Neural cell (in vitro differentiated cells): Measurements from ENCODE around the gene PHLDB1. TPM values are rescaled to one million over a fixed set of nuclear protein-coding genes. Genes with fewer than 3 reads are reported as not detected.

Experiments used
- H2AFZ ChIP-seq: fragments of 200-600, 300-800 bp; sonication (generic), shearing (Covaris generic); 2 replicates; pipeline ENCODE4 v1.6.0; 2014; ENCODE audit warnings: low read depth, mild to moderate bottlenecking, antibody characterized with exemption, low read length, moderate library complexity
- H3F3A ChIP-seq: fragments of 200-600 bp; shearing (Covaris generic); 2 replicates; pipeline ENCODE4 v1.6.1; 2016; ENCODE audit warnings: mild to moderate bottlenecking, moderate library complexity, mixed read lengths, antibody characterized with exemption, low read length; ENCODE audit not compliant: insufficient read depth, poor library complexity, severe bottlenecking
- H3K27ac ChIP-seq: fragments of 200-600, 300-800 bp; sonication (generic), shearing (Covaris generic); 2 replicates; pipeline ENCODE4 v1.5.1; 2014; ENCODE audit warnings: mild to moderate bottlenecking, low read length, moderate library complexity
- H3K27me3 ChIP-seq: fragments of 300-800, 200-600 bp; sonication (generic), shearing (Covaris generic); 2 replicates; pipeline ENCODE4 v1.6.0; 2014; ENCODE audit warnings: mild to moderate bottlenecking, low read depth, low read length, moderate library complexity; ENCODE audit not compliant: insufficient read depth
- H3K36me3 ChIP-seq: fragments of 300-800, 200-600 bp; sonication (generic), shearing (Covaris generic); 2 replicates; pipeline ENCODE4 v1.5.1; 2014; ENCODE audit warnings: mild to moderate bottlenecking, antibody characterized with exemption, low read length, moderate library complexity; ENCODE audit not compliant: insufficient read depth
- H3K4me2 ChIP-seq: fragments of 300-800, 200-600 bp; sonication (generic), shearing (Covaris generic); 2 replicates; pipeline ENCODE4 v1.6.0; 2014; ENCODE audit warnings: mild to moderate bottlenecking, low read length
- H3K4me3 ChIP-seq: fragments of 300-800, 200-600 bp; sonication (generic), shearing (Covaris generic); 2 replicates; pipeline ENCODE4 v1.5.1; 2014; ENCODE audit warnings: mild to moderate bottlenecking, low read length, moderate library complexity
- H3K79me2 ChIP-seq: fragments of 200-600 bp; shearing (Covaris generic); replicated peaks from 2 replicates; pipeline ENCODE4 v1.6.0; 2014; ENCODE audit warnings: mild to moderate bottlenecking, low read length, moderate library complexity; ENCODE audit not compliant: insufficient read depth
- H3K9ac ChIP-seq: fragments of 300-800, 200-600 bp; sonication (generic), shearing (Covaris generic); 2 replicates; pipeline ENCODE4 v1.6.1; 2016; ENCODE audit warnings: mild to moderate bottlenecking, low read length, mixed read lengths
- H3K9me2 ChIP-seq: fragments of 200-600 bp; shearing (Covaris generic); 2 replicates; pipeline ENCODE4 v1.6.1; 2016; ENCODE audit warnings: mild to moderate bottlenecking, low read length, mixed read lengths; ENCODE audit not compliant: insufficient read depth
- H3K9me3 ChIP-seq: fragments of 200-600, 300-800 bp; sonication (generic), shearing (Covaris generic); 2 replicates; pipeline ENCODE4 v1.6.1; 2016; ENCODE audit warnings: mild to moderate bottlenecking, mixed run types, low read length, moderate library complexity, mixed read lengths
- H4K20me1 ChIP-seq: fragments of 200-600 bp; shearing (Covaris generic); 2 replicates; pipeline ENCODE4 v1.6.1; 2016; ENCODE audit warnings: mild to moderate bottlenecking, mixed run types; ENCODE audit not compliant: insufficient read depth
- EP300 ChIP-seq: fragments of 450-650 bp; conservative IDR thresholded peaks from 2 replicates; pipeline ENCODE4 v1.6.1; 2014; ENCODE audit warnings: antibody characterized with exemption, mild to moderate bottlenecking, moderate library complexity; ENCODE audit not compliant: poor library complexity, severe bottlenecking
- EZH2 ChIP-seq: fragments of 200-600, 300-800 bp; shearing (Covaris generic), sonication (generic); IDR thresholded peaks from 2 replicates; pipeline ENCODE4 v1.6.1; 2014; ENCODE audit warnings: antibody characterized with exemption, low read length, borderline replicate concordance, mild to moderate bottlenecking; ENCODE audit not compliant: insufficient read depth, poor library complexity, severe bottlenecking
- MXI1 ChIP-seq: fragments of 450-650 bp; conservative IDR thresholded peaks from 2 replicates; pipeline ENCODE4 v1.6.1; 2014; ENCODE audit warnings: antibody characterized with exemption, mild to moderate bottlenecking; ENCODE audit not compliant: poor library complexity, severe bottlenecking
- POLR2AphosphoS5 ChIP-seq: IDR thresholded peaks from 2 replicates; pipeline ENCODE4 v1.6.1; 2012
- RAD21 ChIP-seq: fragments of 450-650 bp; conservative IDR thresholded peaks from 2 replicates; pipeline ENCODE4 v1.6.1; 2014; ENCODE audit warnings: antibody characterized with exemption, mild to moderate bottlenecking, moderate library complexity
- REST ChIP-seq: IDR thresholded peaks from 2 replicates; pipeline ENCODE4 v1.6.1; 2012; ENCODE audit warnings: borderline replicate concordance
- SMC3 ChIP-seq: fragments of 450-650 bp; conservative IDR thresholded peaks from 2 replicates; pipeline ENCODE4 v1.6.1; 2014; ENCODE audit warnings: antibody characterized with exemption, mild to moderate bottlenecking, moderate library complexity; ENCODE audit not compliant: poor library complexity
- TAF1 ChIP-seq: IDR thresholded peaks from 2 replicates; pipeline ENCODE4 v1.6.1; 2012; ENCODE audit warnings: low read depth
- polyA plus RNA-seq: library from polyadenylated mRNA; depleted of rRNA; stranded (reverse); fragments of >200 nt; gene quantifications from 2 replicates; pipeline ENCODE4 v1.2.3, GENCODE V29; 2014
- TF ChIP-seq, protein P1 (sequence below): fragments of 450-650 bp; IDR thresholded peaks from 2 replicates; pipeline ENCODE4 v1.5.1; 2014; ENCODE audit warnings: antibody characterized with exemption, mild to moderate bottlenecking, moderate library complexity; ENCODE audit not compliant: poor library complexity, severe bottlenecking

Gene PHLDB1
- polyA plus RNA-seq, 1 donor from 2014 or later: 114 TPM

DNA sequence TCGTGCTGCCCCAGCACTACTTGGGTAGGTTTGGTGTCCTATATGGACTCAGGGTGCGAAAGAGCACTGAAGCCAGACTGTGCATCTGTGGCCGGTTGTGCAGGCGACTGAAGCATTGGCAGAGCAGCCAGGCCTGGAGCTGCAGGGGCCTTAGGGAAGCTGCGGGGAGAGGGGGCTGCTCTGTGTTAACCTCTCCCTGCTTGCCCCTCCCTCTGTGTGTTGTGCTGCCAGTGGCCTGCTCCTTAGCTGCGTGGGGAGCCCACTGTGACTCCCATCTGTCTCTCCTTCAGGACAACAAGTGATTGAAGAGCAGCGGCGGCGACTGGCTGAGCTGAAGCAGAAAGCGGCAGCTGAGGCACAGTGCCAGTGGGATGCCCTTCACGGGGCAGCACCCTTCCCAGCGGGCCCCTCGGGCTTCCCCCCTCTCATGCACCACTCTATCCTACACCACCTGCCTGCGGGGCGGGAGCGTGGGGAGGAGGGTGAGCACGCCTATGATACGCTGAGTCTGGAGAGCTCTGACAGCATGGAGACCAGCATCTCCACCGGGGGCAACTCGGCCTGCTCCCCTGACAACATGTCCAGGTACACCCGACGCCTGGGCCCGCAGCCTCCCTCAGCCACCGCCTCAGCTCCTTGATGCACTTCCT is 37.8 kb downstream of the PHLDB1 start:
- Histone ChIP-seq H3K9me2 (no peaks in the 10 kb centered on the region), H4K20me1 (no peaks in the 10 kb centered on the region), H3F3A (no peaks in the 10 kb centered on the region), H3K27ac (no peak overlapping the region), H3K4me2 (no peak overlapping the region), H3K79me2 (no peaks in the 10 kb centered on the region), H3K9me3 (no peaks in the 10 kb centered on the region), H3K27me3 (no peaks in the 10 kb centered on the region), H3K4me3 (no peak overlapping the region), H2AFZ (no peak overlapping the region), H3K36me3 (peaks cover 14% of the 10 kb centered on the region), H3K9ac (no peak overlapping the region)
- TF ChIP-seq SMC3: no peak
- TF ChIP-seq TAF1: no peak
- no peak for TF ChIP-seq EZH2
- no peak for TF ChIP-seq REST
- no peak for TF ChIP-seq POLR2AphosphoS5
- TF ChIP-seq, protein P1, sequence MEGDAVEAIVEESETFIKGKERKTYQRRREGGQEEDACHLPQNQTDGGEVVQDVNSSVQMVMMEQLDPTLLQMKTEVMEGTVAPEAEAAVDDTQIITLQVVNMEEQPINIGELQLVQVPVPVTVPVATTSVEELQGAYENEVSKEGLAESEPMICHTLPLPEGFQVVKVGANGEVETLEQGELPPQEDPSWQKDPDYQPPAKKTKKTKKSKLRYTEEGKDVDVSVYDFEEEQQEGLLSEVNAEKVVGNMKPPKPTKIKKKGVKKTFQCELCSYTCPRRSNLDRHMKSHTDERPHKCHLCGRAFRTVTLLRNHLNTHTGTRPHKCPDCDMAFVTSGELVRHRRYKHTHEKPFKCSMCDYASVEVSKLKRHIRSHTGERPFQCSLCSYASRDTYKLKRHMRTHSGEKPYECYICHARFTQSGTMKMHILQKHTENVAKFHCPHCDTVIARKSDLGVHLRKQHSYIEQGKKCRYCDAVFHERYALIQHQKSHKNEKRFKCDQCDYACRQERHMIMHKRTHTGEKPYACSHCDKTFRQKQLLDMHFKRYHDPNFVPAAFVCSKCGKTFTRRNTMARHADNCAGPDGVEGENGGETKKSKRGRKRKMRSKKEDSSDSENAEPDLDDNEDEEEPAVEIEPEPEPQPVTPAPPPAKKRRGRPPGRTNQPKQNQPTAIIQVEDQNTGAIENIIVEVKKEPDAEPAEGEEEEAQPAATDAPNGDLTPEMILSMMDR: no peak

DNA sequence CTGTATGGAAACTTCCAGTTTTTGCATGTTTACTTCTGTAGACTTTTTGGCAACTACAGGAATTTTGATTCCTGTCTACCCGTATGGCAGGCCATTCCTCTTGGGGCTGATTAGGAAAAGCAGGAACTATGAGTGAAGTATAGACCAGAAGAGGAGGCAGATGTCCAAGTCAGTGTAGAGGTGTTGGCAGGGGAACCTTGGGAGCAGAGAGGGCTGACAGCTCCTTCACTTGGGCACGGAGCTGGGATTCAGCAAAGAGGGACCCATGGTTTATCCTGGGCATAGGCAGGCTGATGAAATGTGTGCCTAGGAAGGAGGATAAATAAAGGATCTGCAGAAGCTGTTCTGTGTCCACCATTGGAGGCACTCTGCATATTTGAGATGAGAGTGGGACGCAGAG is 39.0 kb downstream of the PHLDB1 start:
- peaks cover 14% of the 10 kb centered on the region for H3K36me3 ChIP-seq

More for the DNA sequence above, 39.0 kb downstream of the PHLDB1 start:
- Histone ChIP-seq H2AFZ (no peak overlapping the region), H3K4me3 (no peak overlapping the region), H3K9ac (no peak overlapping the region), H4K20me1 (no peaks in the 10 kb centered on the region), H3F3A (no peaks in the 10 kb centered on the region), H3K27ac (no peak overlapping the region), H3K9me2 (no peaks in the 10 kb centered on the region), H3K79me2 (no peaks in the 10 kb centered on the region), H3K4me2 (no peak overlapping the region), H3K9me3 (no peaks in the 10 kb centered on the region), H3K27me3 (no peaks in the 10 kb centered on the region)
- TF ChIP-seq EP300 (no peak), POLR2AphosphoS5 (no peak), RAD21 (no peak), MXI1 (no peak), SMC3 (no peak), EZH2 (no peak)
- TF ChIP-seq, protein P1: no peak
